GM12878 (cell line): ENCODE measurements around the gene BDNF. TPM values are rescaled to one million over a fixed set of nuclear protein-coding genes. Genes with fewer than 3 reads are reported as not detected.

Experiments
- JUNB ChIP-seq: IDR thresholded peaks from 2 replicates; pipeline ENCODE4 v1.6.1; 2016; ENCODE audit warnings: antibody characterized with exemption, mild to moderate bottlenecking
- KDM1A ChIP-seq: fragments of 200-600 bp; sonication (generic); IDR thresholded peaks from 2 replicates; pipeline ENCODE4 v1.6.1; 2016; ENCODE audit warnings: borderline replicate concordance
- MYC ChIP-seq: IDR thresholded peaks from 2 replicates; pipeline ENCODE4 v1.6.1; 2011; ENCODE audit warnings: mild to moderate bottlenecking, low read length, moderate library complexity, inconsistent platforms; ENCODE audit not compliant: insufficient read depth, insufficient replicate concordance, insufficient read length, severe bottlenecking
- RELA ChIP-seq: fragments of 450-650 bp; IDR thresholded peaks from 2 replicates; pipeline ENCODE4 v1.8.0; 2014; ENCODE audit warnings: borderline replicate concordance; ENCODE audit not compliant: partially characterized antibody
- SIX5 ChIP-seq: IDR thresholded peaks from 2 replicates; pipeline ENCODE4 v1.6.1; 2011; ENCODE audit warnings: mild to moderate bottlenecking, low read depth, low read length, moderate library complexity; ENCODE audit not compliant: severe bottlenecking
- STAT1 ChIP-seq: fragments of 450-650 bp; conservative IDR thresholded peaks from 2 replicates; pipeline ENCODE4 v1.6.1; 2014; ENCODE audit warnings: antibody characterized with exemption, mild to moderate bottlenecking
- TARDBP ChIP-seq: IDR thresholded peaks from 2 replicates; pipeline ENCODE4 v1.6.1; 2016; ENCODE audit warnings: borderline replicate concordance
- TCF3 ChIP-seq: IDR thresholded peaks from 2 replicates; pipeline ENCODE4 v1.6.1; 2012; ENCODE audit warnings: low read depth, mild to moderate bottlenecking, low read length, borderline replicate concordance; ENCODE audit not compliant: insufficient read depth
- polyA plus RNA-seq, 11 experiments: library from polyadenylated mRNA; depleted of rRNA in 4 of 11; unstranded in 6 of 11; stranded (reverse) in 5 of 11; fragments of >200 nt; fragmentation: Nextera tagmentation in 4 of 11; fragmentation: Illumina TruSeq in 1 of 11; extraction: Ambion mirVana in 4 of 11; extraction: Trizol in 1 of 11; gene quantifications; 1 replicate in 1 of 11; 2 replicates in 10 of 11; pipeline versions ENCODE4 v1.2.1 to v1.2.3, GENCODE V29; 2011 to 2016; ENCODE audit warnings: inconsistent platforms in 2 of 11, missing spikeins in 2 of 11, low read depth in 1 of 11
- total RNA-seq, 4 experiments: library from RNA; depleted of rRNA in 3 of 4; stranded (reverse); fragments of >200 nt in 3 of 4; fragmentation: Illumina TruSeq in 1 of 4; extraction: Trizol in 1 of 4; gene quantifications; 2 replicates each; pipeline versions ENCODE4 v1.2.1 to v1.2.3, GENCODE V29; 2013 to 2021
- TF ChIP-seq, protein P1 (sequence below): fragments of 450-650 bp; IDR thresholded peaks from 2 replicates; pipeline ENCODE4 v1.6.1; 2017; ENCODE audit warnings: low read depth, mild to moderate bottlenecking, moderate library complexity
- TF ChIP-seq, protein P2 (sequence below): fragments of 450-650 bp; IDR thresholded peaks from 2 replicates; pipeline ENCODE4 v1.6.1; 2017; ENCODE audit warnings: borderline replicate concordance
- TF ChIP-seq, protein P3 (sequence below): IDR thresholded peaks from 2 replicates; pipeline ENCODE4 v1.6.1; 2011; ENCODE audit warnings: mild to moderate bottlenecking, low read depth, low read length, moderate library complexity; ENCODE audit not compliant: insufficient replicate concordance
- TF ChIP-seq, protein P4 (sequence below): IDR thresholded peaks from 2 replicates; pipeline ENCODE4 v1.6.1; 2011; ENCODE audit warnings: low read depth, mild to moderate bottlenecking, low read length, moderate library complexity, borderline replicate concordance; ENCODE audit errors: extremely low read depth

The BDNF gene
- total and polyA plus RNA-seq, 10 of the 15 experiments (the other 5 are each of a cell fraction or from before 2014, with no cell fraction given), result 0.02 to 0.24 (median 0.06) TPM; not detected in 2

DNA sequence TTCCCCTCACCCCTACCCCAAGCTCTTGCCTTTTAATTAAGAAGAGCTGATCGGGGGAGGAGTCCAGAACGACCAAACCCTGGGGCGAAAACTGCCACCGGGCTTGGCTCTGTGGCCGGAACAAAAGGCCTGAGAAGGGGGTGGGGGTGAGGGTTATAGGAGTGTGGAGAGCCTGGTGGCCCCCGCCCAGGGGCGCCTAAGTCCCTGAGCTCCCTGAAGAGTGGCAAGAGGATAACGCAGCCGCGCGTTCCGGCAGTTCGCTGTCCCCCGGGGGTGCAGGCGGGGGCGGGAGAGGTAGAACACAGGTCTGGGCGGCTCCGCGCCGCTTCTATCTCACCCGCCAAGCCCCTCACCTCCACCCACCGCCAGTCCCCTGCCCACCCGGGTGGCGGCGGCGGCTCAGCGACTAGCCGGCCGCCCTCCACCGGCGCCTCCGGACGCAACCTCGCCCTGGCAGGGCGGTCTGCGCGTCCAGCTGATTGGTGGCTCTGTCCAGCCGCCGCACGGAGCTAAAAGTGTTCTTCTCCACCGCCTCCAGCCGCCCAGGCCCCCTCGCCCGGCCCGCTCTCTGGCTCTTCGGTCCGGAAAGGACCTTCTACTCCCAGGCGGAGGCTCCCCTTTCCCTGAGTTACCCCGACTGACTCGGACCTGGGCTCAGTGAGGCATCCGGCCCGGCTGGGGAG, 18.7 kb upstream of the BDNF start (continued):
- TF ChIP-seq, protein P1, sequence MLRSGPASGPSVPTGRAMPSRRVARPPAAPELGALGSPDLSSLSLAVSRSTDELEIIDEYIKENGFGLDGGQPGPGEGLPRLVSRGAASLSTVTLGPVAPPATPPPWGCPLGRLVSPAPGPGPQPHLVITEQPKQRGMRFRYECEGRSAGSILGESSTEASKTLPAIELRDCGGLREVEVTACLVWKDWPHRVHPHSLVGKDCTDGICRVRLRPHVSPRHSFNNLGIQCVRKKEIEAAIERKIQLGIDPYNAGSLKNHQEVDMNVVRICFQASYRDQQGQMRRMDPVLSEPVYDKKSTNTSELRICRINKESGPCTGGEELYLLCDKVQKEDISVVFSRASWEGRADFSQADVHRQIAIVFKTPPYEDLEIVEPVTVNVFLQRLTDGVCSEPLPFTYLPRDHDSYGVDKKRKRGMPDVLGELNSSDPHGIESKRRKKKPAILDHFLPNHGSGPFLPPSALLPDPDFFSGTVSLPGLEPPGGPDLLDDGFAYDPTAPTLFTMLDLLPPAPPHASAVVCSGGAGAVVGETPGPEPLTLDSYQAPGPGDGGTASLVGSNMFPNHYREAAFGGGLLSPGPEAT, result no peak
- TF ChIP-seq TARDBP (no peak), MYC (no peak), JUNB (no peak), TCF3 (no peak), RELA (no peak), STAT1 (no peak), KDM1A (no peak), SIX5 (no peak)
- TF ChIP-seq, protein P2, sequence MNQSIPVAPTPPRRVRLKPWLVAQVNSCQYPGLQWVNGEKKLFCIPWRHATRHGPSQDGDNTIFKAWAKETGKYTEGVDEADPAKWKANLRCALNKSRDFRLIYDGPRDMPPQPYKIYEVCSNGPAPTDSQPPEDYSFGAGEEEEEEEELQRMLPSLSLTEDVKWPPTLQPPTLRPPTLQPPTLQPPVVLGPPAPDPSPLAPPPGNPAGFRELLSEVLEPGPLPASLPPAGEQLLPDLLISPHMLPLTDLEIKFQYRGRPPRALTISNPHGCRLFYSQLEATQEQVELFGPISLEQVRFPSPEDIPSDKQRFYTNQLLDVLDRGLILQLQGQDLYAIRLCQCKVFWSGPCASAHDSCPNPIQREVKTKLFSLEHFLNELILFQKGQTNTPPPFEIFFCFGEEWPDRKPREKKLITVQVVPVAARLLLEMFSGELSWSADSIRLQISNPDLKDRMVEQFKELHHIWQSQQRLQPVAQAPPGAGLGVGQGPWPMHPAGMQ, result no peak
- TF ChIP-seq, protein P3, sequence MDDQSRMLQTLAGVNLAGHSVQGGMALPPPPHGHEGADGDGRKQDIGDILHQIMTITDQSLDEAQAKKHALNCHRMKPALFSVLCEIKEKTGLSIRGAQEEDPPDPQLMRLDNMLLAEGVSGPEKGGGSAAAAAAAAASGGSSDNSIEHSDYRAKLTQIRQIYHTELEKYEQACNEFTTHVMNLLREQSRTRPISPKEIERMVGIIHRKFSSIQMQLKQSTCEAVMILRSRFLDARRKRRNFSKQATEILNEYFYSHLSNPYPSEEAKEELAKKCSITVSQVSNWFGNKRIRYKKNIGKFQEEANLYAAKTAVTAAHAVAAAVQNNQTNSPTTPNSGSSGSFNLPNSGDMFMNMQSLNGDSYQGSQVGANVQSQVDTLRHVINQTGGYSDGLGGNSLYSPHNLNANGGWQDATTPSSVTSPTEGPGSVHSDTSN, result no peak
- TF ChIP-seq, protein P4, sequence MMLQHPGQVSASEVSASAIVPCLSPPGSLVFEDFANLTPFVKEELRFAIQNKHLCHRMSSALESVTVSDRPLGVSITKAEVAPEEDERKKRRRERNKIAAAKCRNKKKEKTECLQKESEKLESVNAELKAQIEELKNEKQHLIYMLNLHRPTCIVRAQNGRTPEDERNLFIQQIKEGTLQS, result no peak
